Anterior cingulate cortex (tissue), 58 donors: ENCODE data around the gene DPH3.
A peak's percentile ranks its signal among the peaks of the same experiment; 100 is the strongest.

Experiments
- DNase-seq, 58 donors: peaks; one replicate each; lab custom pipeline; 2025; lab: John Stamatoyannopoulos, UW

Gene DPH3

DNA sequence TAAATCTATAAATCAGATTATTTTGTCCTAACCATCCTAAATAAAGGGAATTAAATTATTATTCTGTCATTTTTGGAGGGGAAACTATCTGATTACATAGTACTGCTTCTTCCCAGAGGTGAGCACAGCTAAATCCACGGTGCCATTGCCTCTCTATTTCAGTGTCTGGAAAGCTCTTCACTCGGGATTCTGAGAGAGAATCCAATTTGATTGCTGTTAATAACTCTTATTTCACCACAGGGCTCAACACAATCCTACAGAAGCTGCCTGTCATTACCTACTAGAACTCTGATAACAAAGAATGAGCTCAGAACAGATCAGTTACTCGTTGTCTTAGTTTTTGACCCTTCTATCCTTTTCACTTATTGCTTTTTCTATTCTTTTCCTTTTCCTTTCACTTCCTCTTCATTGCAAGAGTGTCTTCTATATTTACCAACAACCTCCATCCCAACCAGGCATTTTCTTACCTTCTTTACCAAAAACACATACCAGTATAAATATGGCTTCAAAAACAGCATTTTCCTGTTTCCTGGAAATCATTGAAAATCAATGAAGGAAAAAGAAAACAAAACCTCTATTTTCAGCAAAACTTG, 30.7 kb upstream of the DPH3 start:
- DNase-seq: no peak

DNA sequence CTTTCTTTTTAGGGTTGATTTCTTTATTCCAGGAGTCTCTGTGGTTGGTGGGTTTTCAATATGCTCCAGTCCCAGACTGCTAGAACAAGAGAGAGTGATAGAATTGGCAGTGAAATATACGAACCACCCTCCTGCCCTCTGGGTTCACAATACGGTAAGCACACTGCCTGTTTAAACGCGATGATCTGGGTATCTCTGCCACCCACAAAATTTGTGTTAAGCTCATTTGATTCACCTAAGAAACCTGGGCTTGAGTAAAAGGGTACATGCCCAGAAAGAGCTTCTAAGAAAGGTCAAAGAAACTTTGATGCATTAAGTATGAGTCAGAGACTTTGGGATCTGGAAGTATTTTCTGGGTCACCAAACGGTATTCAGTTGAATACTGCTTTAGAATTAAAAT, 30.1 kb upstream of the DPH3 start:
- no peak for DNase-seq

DNA sequence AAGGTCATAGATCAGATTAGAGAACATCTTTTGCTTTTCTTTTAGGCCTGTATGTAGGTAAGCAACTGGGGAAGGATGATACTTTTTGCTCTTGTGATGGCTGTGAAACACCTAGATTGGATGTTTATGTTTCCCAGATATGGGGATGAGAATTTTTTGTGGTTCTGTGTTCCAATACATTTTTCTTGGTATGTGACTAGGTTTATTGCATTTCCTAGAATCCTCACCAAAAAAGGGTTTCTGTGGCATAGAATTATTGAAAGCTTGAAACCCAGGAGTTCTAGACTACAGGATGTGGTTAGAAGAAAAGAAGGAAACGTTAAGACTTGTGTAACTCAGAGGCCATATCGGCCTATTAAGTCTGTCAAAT, 26.1 kb upstream of the DPH3 start:
- no peak for DNase-seq

DNA sequence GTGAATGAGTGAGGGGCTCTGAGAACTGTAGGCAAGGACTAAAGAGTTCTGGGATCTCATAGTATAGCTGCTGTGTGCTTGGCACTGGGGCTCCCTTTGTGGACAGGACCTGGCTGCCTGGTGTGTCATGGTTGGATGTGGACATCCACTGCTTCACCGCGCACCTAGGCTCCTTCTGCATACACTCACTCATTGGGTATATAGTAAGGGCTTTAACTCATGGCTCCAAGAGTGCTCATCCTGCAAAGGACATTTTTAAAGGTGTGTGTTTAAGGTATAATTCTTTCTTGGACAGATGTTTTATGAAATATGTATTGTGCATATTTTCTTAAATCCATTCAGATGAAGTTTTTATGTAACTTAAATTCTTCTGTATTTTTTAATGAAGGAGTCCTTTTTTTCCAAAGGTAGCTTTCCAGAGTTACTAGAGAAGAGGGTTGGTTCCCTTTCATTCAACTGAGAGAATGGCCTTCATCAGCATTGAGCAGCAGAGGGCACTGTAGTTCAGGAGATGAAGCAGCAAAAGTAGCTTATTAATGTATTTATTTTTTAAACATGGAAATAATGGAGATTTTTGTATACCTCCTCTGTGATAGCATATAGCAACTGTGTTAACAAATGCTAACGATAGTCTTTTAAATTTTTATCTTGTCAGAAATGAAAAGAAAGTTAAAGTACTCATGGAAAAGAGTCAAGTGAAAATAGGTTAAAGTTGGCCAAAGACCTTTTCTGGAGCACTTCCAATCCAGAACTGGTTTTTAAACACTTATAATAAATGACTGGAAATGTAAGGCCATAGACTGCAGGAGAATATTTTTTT, 25.5 kb upstream of the DPH3 start:
- peak in 17 of 58 donors; percentile 6 to 60 (median 26) for DNase-seq

DNA sequence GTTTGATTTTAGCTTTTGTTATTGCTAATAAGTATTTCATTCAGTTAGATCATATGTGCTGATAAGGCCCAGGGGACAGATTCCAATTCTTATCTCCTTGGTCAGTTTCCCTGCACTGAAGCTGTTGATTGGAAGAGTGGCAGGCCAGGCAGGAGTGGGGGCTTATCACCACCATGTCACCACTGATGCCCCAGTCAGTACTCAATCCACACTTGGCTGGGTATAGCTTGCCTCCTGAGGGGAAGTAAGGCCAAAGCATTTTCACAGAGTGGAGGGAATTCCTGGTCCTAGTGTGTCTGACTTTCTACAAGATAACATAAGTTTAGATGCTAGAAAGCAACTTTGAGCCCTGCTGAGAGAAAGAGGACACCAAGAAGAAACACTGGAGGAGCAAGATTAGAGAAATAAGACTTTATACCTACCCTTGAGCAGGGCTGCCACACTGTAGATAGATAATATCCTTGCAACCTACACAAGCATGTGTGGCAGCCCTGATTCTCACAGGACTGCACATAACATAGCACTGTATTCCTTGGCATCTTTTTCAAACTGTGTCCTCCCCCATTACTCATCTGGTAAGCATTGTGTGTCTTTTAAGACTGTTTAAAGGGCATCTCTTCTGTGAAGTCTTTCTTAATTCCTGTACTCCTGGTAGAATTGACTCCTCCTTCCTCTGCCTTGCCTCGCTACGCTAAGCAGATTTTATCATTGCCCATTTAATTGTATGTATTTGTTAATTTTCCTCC, 24.6 kb upstream of the DPH3 start:
- DNase-seq: no peak

DNA sequence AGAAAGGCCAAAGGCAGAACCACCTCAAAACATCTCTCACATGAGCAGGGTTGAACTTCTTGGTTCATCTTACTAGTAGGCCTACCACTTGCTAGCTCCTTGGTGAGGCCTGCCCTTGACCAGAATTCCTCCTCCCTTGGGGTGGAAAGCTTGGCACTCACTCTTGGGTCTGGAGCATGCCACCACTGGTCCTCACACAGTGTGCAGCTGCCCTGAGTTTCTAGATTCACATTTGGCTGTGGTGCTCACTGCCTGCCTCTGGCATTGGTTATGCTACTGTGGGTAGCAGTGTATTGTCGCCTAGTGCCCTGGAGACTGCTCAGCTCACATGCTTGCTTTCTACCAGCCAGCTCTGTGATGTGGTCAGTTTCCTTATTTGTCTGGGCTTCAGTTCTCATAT, 23.9 kb upstream of the DPH3 start:
- peak in 2 of 58 donors; percentile 21 to 22 for DNase-seq

DNA sequence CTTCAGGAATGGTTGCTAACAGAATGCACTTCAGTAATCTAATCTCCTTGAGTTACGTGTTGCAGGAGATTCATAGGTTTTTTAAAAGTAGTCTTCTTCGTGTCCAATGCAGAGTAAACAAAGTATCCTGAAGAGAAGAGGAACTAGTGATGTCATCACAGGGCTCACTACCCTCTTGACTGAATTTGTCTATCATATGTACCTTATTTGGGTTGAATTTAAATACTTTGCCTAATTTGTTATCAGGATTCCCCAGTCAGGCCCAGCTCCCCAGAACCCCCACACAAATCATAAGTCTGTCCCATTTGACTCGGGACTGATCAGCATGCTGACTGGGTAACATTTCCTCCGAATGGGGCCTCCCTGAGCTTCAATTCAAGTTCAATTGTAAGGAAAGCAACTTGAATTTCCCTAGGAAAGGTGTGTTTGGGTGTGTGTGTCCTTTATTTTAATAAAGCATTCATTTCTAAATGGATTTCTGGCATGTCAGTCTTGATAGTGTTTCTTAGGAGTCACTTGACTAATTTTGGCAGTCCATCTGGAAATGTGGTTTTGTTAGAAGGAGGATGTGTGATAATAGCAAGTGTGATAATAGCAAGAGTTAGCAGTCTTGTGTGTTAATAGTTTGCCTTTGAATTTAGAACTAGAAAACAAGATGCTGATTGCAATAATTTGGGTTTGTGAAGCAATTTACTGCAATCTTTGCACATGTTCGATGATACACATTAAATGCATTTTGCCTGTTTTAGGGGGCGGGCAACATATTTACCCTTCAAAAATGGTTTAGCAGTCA, 22.2 kb upstream of the DPH3 start:
- DNase-seq: peak in 1 of 58 donors; percentile 12

DNA sequence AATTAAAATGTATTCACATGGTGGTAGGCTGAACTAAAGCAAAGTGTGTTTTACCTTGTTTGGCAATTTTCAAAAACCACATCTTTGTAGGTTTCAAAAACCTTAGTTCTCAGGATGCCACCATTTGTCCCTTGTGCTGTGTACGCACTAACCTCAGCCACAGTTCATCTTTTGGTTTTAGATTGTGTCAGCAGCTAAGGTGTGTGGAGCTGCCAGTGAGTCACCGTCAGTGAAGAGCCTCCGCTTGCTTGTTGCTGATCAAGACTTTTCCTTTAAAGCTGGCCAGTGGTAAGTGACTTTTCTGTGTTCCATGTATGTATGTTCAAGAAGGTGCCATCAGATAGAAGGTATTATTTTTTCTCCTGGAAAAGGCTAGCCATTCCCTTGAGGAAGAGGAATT, 21.4 kb upstream of the DPH3 start:
- DNase-seq: no peak

DNA sequence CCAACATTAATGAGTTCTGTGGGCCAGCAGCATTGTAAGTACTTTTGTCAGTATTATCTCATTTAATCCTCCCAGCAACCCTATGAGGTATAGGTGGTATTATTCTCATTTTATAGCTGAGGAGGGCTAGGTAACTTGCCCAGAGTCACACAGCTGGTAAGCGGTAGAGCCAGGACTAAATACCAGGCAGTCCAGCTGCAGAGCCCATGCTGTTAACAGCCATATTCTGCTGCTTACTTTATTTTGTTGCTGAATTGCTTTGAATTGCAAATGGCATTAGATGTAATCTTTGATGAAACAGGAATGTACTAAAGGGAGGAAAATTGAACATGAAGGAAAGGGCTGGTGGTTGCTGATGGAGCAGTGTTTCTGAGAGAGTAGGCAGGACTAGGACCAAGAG, 19.9 kb upstream of the DPH3 start:
- DNase-seq: no peak

DNA sequence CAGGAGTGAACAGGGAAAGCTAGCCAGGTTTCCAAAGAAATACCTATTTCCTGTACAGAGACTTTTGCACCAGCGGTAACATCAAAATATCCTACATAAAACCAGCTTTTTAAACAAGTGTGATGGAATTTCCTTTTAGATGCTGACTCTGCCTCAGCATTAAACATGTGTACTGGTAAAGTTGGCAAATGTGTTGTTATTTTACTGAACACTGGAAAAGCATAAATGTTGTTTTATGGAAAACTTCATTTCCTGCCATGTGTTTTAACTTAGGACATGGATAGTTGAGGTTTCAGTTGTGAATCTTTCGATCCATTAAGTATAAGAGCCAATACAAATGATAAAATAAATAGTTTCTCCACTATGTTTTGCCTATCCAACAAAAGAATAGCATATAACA, 15.9 kb upstream of the DPH3 start:
- no peak for DNase-seq

DNA sequence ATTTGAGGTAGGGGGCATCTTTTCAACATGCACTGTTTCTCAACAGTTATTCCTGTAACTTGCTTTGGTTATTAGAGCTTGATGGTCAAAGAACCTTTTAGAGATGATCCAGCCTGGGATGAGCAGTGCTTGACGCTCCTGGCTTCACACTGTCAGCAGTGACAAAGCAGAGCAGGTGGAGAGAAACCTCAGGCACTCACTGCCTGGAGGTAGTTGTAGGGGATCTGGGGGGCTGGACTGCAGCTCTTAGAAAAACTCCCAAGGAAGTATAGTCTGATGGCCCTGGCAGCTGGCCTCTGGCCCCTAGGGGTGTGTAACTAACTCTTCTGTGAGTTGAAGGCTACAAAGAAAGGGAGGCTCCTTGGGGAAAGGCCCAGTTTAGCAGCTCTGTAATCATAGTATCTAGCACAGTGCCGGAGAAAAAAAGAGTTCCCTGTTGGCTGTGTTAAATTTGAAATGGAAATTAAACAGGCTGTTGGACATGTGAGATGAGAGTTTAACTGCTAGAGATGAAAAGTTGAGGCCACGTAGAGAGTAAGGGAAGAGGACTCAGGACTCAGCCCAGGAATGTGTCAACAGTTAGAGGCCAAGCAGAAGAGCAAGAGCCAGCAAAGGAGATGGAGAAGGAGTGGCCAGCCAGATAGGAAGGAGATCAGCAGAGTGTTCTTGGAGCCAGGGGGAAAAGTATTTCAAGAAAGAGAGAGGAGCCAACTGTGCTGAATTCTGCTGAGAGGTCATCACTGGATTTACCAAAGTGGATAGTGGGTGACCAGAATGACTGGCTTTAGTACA, 14.5 kb upstream of the DPH3 start:
- DNase-seq: no peak

DNA sequence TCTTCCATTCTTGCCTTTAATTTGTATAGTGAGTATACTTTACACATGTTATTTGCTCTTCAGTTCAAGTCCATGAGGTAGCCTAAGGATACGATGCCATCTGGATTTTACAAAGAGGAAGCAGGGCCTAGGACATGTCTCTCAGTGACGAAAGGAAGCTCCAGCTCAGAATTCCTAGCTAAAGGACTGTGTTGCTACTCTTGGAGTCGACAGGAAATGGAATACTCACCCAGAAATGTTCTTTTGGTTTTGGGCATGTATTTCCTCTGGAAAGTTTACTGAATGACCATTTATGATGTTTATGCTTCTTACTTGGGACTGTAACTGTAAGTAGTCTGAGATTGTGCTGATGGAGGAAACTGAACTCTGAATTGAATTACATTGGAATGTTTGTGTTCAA, 12.7 kb upstream of the DPH3 start:
- no peak for DNase-seq

DNA sequence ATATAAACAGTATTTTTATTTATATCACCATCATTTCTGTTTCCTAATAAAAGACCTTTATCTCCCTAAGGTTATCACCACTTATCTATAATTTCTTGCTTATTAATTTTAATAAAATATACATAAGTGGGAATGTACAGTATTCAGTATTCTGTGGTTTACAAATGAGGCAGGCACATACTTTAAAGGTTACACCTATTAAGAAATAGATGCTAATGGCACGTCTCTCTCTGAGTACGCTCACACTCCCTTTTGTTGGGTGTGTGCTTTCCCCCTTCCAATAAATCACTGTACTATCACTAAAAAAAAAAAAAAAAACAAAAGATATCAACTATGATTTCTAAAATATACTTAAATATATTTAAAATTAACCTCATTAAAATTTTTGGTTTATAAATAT, 9.1 kb upstream of the DPH3 start:
- DNase-seq: no peak

DNA sequence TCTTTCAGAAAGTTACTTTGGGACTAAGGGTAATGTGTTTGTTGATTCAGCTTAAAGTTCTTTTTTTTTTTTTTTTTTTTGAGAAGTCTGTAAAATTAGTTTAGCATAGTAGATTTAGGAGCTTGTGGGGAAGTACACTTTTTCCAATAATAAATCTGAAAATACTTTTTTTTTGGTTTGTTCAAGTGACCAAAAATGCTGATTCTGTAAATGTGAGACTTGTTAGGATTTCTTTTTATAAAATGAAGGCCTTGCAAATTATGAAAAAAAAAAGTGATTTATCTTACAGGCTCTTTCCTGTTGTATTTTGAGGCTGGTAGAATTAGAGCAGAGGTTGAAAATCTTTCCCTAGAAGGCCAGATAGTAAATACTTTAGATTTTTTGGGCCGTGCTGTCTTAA, 7.8 kb upstream of the DPH3 start:
- DNase-seq: no peak

DNA sequence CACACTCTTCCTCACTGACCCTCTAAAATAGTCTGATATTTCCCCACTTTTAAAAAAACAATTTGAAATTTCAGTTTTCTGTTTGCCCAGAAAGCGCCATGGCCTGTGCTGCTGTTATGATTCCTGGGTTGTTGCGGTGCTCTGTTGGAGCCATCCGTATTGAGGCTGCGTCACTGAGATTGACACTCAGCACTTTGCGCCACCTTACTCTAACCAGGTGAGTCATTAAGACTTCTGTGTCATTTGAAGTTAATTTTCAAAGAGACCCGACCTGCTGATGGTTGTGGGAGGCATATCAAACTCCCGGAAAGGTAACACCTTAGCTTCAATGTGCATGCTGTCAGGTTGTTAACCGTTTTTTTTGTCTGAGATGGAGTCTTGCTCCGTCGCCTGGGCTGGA, 6.1 kb upstream of the DPH3 start:
- DNase-seq: no peak

DNA sequence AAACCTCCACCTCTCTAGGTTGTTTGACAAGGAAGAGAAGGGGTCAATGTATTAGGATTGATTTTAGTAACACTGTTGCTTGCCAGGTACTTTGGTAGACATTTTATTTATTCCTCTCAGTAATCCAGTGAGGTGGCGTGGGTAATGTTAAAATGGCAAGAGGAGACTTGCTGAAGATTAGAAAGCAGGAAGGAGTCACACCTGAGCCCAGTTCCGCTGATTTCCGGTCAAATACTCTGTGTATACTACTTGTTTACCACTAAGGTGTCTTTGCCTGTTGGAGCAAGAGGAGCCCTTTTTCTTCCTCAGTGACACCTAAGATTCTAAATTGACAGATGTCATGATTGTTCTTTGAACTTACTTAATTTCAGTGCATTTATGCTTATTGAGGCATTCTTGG, 2.0 kb upstream of the DPH3 start:
- no peak for DNase-seq

DNA sequence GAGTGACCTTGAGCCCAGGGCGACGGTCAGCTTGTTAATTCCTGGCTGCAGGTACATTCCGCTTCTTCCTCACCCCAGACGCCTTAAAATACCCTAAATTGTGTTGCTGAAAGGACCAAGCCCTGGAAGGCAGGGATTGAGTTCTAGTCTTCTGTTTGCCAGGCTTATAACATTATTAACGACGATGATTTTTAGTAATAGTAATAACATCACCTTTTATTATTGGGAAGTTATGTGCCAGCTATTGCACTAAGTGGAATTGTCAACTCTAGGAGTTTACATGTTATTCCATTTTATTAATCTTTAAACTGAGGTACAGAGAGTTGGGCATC, 678 bp upstream of the DPH3 start:
- DNase-seq: no peak

DNA sequence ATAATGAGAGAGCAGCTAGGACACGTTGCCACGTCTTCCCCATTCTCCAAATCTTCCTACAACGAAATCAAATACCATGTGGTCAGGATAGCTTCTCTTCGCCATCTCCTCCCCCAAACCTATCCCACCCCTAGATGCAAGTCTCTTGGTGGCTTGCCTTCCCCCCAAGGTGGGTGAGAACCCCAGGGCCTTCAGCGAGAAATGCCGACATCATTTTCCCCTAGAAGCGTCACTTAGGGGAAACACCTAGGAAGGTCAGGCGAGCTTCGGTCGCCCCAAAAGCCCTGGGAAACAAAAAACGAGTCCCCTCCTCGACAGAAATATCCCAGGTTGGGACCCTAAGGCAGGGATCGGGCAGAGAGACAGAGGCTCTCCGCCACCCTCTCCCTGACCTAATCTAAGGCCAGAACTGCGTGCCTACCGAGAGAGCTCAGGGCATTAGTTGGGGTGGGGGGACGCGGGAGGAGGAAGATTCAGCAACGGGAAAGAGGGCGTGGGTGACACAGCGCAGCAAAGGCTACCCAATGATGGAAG, 502 bp downstream of the DPH3 start:
- DNase-seq: peak in 2 of 58 donors; percentile 67 to 84

DNA sequence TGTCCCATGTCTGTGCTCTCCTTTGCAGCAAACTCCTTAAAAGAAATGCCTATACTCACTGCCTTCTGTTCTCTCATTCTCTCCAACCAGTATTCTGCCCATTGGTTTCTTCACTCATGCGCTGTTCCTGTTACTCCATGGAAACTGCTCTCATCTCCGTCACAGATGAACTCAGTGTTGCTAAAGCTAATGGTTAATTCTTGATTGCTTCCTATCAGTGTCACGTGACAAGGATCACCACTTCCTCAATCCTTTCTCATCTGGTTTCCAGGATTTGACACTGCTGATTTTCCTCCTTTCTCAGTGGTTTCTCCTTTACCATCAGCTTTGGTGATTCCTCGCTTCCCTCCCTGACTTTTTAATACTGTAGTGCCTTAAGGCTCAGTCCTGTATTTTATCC, 2.6 kb downstream of the DPH3 start:
- DNase-seq: no peak

DNA sequence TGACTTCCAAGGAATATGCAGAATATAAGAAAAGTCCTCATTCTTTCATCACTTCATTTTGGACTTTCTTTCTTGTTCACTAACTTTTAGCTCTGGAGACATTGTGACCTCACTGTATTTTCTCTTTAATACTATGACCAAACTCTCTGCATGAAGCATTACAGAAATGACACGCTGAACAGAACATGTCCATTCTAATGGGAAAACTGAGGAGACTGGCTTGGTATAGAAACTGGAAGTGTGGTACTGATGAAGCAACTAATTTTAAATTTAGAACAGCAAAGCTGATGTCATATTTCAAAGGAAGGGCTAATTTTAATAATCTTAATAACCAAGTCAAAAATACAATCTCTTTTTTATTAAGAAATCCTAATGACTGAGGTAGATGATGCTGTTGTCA, 4.7 kb downstream of the DPH3 start:
- no peak for DNase-seq
